GM18499 (cell line): ENCODE results near the gene ITIH1.
"Not testable (repeated sequence)": the region's sequence is repeated elsewhere in the genome, so short reads cannot be mapped to it uniquely, and the experiment has no call there.

Source experiments
- ATAC-seq: cut with Tn5 transposase; IDR thresholded peaks from one replicate; pipeline ENCODE4 v1.9.1; 2021; ENCODE audit warnings: moderate number of reproducible peaks; ENCODE audit not compliant: insufficient read depth, unreplicated experiment

ITIH1 gene, protein sequence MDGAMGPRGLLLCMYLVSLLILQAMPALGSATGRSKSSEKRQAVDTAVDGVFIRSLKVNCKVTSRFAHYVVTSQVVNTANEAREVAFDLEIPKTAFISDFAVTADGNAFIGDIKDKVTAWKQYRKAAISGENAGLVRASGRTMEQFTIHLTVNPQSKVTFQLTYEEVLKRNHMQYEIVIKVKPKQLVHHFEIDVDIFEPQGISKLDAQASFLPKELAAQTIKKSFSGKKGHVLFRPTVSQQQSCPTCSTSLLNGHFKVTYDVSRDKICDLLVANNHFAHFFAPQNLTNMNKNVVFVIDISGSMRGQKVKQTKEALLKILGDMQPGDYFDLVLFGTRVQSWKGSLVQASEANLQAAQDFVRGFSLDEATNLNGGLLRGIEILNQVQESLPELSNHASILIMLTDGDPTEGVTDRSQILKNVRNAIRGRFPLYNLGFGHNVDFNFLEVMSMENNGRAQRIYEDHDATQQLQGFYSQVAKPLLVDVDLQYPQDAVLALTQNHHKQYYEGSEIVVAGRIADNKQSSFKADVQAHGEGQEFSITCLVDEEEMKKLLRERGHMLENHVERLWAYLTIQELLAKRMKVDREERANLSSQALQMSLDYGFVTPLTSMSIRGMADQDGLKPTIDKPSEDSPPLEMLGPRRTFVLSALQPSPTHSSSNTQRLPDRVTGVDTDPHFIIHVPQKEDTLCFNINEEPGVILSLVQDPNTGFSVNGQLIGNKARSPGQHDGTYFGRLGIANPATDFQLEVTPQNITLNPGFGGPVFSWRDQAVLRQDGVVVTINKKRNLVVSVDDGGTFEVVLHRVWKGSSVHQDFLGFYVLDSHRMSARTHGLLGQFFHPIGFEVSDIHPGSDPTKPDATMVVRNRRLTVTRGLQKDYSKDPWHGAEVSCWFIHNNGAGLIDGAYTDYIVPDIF

DNA sequence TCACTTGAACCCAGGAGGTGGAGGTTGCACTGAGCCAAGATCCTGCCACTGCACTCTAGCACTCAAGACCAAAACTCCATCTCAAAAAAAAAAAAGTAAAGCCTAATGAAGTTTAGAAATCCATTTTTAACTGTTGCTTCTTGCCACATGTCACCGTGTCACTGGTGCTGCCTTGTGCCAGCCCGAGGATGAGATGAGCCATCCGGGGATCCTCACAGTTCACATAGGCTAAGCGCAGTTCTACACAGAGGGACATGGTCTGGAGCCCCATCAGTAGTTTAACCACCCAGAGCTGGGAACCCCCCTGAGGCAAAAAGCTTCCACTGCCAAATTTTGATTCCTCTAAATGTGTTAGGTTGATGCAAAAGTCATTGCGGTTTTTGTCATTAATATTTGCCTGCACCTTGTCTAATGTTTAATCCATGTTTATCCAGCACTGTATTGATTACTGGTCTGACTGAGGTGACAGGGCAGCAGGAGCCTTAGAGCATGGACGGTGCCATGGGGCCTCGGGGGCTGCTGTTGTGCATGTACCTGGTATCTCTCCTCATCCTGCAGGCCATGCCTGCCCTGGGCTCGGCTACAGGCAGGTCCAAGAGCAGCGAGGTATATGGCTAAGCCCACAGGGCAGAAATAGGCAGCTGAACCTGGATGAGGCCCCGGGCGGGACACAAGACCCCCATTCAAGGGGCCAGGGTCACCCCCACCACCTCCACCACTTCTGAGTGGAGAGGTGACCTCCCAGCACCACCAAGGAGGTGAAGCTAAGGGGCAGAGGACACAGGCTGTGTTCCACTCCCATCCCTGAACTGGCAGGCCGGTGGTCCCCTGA lies at the start of gene ITIH1:
TSS of gene ITIH1 (plus strand) at position 473 of the 832 bp plus-strand sequence. CDS start at position 490, 17 bp downstream.
- no peak for ATAC-seq

DNA sequence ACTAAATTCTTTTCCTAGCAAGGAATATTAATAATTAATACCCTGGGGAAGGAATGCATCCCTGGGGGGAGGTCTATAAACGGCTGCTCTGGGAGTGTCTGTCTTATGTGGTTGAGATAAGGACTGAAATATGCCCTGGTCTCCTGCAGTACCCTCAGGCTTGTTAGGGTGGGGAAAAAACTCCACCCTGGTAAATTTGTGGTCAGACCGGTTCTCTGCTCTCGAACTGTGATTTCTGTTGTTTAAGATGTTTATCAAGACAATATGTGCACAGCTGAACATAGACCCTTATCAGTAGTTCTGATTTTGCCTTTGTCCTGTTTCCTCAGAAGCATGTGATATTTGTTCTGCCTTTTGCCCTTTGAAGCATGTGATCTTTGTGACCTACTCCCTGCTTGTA lies 48.6 kb upstream of the ITIH1 start:
- ATAC-seq: not testable (repeated sequence)

DNA sequence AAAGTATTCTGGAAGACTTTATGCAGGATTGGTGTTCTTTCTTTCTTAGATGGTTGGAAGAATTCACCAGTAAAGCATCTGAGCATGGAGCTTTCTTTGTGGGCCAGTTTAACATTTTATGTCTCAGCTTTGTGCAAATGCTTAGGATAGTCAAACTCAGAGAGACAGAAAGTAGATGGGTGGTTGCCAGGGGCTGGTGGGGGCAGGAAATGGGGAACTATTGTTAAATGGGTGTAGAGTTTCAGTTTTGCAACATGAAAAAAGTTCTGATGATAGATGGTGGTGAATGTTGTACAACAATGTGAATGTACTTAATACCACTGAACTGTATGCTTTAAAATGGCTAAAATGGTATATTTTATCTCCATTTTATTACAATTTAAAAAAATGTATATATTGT lies 46.7 kb upstream of the ITIH1 start:
- no peak for ATAC-seq

DNA sequence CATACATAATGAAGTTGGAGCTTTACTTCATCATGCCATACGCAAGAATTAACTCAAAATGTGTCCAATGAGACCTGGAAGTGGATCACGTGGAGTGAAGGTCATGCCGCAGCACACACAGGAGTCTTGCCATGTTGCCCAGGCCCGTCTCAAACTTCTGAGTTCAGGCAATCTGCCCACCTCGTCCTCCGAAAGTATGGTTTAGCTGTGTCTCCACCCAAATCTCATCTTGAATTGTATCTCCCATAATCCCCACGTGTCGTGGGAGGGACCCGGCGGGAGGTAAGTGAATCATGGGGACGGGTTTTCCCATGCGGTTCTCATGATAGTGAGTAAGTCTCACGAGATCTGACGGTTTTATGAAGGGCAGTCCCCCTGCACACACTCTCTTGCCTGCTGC lies 45.8 kb upstream of the ITIH1 start:
- ATAC-seq: no peak

DNA sequence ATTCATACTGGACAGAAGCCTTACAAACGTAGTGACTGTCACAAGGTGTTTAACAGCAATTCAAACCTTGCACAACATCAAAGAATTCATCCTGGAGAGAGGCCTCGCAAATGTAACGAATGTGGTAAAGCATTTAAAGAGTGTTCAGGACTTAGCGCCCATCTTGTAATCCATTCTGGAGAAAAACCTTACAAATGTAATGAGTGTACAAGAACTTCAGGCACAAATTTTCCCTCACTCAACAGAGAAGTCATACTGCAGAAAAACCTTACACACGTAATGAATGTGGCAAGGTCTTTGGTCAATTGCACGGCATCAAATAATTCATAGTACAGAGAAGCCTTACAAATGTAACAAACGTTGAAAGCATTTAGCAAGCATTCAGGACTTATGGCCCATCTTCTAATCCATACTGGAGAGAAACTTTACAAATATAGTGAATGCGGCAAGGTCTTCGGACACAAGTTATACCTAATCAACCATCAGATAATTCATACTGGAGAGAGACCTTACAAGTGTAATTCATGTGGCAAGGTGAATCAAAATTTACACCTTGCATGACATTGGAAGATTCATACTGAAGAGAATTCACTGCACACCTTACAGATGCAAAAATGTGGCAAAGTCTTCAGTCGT lies 44.0 kb upstream of the ITIH1 start:
- no peak for ATAC-seq

DNA sequence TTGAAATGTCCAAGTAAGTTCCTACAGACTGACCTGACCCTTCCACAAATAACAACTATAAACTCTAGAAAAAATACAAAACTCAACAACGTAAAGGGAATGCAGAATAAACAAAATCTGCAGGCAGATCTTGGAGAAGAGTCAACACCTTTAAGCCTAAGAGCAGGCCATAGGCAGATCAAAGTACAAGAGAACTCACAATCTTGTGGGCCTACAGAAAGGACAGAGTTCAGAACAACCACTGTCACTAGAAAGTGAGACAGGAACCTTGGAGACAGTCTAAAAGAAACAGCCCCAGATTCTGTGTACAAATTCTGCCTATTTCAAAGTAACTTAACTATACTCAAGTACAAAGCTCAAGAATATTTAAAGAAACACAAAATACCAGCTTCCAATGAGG lies 37.7 kb upstream of the ITIH1 start:
- no peak for ATAC-seq

DNA sequence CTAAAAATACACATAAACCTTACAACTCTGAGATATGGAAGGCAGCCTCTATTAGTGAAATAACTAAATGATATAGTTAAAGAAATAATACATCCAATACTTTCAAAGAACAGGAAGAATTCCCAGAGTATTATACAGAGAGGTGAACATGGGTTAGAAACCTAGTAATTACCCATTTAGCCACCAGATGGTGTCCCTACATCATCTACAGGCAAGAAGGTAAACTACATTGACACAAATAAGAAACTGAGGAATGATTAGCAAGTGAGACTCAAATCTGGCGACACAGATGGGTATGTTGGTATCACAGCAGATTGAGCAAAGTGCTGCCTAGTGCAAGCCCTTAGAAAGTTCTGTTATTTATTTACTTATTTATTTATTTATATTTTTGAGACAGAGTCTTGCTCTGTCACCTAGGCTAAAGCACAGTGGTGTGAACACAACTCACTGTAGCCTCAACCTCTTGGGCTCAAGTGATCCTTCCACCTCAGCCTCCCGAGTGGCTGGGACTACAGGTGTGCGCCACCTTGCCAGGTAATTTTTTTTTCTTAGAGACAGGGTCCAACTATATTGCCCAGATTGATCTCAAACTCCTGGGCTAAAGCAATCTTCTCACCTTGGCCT lies 34.9 kb upstream of the ITIH1 start:
- no peak for ATAC-seq

DNA sequence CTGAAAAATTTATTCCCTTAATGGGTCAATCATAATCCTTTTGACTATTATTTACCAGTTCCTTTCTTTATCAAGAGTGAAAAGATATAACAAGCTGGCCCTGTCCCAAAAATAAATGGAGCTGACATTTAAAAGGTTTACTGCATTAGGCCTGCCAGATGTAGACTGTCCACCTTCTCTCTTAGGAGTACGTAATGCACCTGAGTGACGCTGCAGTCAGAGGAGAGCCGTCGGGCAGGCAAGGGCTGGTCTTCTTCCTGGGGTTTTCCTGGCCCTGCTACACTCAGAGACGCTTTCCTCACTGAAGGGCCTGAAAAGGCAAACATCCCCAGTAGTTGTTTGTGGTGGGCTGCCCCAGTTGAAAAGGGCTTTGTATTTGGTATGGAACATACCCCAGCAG lies 34.2 kb upstream of the ITIH1 start:
- ATAC-seq: no peak

DNA sequence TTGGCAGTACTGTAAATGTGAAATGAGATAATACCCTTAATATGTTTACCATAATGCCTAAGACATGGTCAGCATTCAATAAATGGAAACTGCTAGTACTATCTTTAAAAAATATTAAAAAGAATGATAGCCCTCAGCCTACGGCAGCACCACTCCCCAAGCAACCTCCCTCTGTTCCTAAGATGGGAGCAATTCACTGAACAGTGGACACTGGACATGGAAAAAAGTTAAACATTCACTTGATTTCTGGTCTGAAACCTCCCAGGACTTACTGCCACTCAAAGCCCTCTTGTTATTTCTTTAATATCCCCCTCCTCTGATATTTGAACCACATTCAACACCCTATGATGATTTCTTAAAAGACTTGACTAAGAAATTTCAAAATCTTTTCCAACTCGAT lies 33.7 kb upstream of the ITIH1 start:
- ATAC-seq: no peak

DNA sequence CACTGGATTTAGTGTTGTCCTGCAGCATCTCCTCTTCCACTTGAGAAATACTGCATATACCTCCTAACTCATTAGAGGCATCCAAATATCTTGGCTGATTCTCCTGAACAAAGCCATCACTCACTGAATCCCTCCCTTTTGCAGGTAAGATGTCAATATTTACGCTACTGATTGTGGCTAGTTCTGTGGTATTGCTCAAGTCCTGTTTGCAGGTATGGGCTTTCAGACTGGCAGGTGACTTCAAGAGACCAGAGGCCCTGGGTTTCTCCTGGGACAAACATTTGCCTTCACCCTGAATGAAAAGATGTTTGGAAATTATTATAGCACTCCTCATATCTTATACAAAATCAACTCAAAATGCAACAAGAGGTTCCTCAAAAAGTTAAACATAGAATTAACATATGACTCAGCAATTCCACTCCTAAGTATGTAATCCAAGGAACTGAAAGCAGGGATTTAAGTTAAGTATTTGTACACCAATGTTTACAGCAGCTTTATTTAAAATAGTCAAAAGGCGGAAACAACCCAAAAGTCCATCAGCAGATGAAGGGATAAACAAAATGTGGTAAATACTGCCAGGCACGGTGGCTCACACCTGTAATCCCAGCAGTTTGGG lies 25.2 kb upstream of the ITIH1 start:
- ATAC-seq: no peak

DNA sequence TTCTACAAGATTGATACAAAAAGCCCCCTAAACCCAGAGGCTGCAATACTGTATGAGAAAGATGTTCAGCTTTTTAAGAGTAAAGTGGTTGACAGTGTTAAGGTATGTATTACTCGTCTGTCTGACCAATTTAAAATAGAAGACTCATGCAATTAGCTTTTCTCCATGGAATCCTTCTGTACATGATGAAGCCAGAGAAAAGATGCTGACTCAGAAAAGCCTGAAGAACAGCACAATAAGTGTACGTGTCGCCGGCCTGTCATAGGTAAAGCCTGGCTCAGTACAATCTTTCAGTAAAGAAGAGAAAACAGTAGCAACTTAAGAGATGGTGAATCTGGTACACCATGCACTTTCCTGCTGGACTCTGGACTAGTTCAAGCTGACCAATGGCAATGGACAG lies 23.0 kb upstream of the ITIH1 start:
- ATAC-seq: no peak

DNA sequence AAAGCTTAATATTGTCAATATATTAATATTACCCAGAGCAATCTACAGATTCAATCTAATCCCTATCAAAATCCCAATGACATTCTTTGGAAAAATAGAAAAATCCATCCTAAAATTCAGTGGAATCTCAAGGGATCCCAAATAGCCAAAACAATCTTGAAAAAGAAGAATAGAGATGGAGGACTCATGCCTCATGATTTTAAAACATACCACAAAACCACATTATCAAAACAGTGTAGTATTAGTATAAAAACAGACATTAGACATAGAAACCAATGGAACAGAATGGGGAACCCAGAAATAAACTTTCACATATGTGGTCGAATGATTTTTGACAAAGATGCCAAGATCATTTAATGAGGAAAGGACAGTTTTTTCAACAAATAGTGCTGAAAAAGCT lies 21.3 kb upstream of the ITIH1 start:
- ATAC-seq: no peak

DNA sequence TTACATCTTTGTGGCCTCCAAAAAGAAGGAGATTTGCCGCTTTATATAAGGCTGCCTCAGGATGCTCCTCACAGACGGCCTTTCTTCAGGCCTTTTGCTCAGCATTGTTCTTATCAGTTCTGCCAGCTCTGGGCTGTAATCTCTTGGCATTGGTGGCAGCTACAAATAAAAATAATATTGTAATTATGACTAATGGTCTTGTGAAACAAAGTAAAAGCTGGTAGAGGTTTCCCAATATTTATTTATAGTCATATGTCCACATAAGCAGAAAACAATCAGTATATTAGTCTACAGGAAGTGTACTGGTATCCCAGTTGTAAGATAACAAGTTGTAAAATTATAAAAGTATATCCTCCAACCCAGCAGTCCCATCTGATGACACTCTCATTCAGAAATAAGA lies 13.9 kb upstream of the ITIH1 start:
- ATAC-seq: no peak

DNA sequence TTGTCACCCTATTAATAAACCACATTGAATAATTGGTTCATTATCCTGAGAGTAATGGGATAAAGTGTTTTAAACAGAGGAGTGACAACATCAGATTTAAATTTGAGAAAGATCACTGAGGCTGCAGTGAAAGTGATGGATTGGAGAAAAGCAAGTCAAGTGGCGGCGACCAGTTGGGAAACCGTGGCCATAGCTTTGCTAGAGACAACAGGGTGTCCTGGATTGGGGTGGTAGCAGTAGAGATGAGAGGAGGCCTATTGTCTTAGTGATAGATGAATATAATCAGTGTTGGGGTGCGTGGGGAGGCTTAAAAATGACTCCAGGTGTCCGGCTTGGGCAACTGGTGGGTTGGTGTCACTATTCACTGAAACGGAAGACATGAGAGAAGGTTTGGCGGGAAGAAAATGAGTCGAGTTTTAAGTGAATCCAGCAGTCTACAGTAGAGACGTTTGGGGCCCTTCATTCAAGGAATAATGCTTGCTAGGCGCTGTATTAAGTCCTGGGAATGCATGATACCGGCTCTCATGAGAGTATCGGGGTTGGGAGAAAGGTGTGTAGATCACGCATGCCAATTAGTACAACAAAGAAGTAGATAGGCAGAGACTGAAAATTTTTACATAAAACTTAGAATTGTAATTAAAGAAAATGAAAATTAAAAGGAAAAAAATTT lies 7.5 kb upstream of the ITIH1 start:
- ATAC-seq: no peak

DNA sequence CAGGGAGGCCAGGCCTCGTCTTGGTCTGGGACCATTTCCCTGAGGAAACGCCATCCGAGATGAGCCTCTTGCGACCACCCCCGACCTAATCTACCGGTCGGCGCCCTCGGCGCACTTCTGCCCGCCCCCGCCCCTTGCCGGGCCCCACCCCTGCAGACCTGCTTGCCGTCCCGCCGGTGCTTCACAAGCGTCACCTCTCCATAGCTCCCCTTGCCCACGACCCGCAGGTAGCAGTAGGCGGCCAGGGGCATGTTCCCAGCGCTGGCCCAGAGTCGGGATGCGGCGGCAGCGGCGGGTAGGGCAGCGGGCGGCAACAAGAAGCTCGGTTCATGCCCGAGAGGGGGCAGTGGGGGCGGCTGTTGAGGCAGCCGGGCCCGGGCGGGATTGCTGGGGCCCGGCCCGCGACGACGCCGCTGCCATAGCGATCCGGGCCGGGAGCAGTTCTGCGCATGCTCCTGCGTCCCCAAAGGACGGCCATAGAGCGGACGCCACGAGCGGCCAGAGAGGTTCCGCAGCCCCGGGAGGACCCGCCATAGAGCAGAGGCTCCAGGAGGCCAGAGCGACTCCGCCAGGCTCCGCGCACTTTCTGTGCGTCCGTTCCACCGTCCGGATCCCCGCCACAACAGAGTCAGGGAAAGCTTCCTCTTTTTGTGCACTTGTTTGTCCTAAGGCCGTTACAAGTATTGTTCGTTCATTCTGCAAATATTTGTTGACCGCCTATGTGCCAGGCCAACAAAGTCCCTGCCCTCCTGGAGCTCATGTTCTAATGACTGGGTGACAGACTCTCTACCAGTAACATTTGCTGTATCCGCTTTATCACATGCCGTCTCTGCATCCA lies 6.7 kb upstream of the ITIH1 start, which contains the start of gene NEK4:
TSS of gene NEK4 (minus strand) at position 445 of the 838 bp plus-strand sequence. CDS start at position 251, 194 bp downstream.
- ATAC-seq: peak; percentile 70

DNA sequence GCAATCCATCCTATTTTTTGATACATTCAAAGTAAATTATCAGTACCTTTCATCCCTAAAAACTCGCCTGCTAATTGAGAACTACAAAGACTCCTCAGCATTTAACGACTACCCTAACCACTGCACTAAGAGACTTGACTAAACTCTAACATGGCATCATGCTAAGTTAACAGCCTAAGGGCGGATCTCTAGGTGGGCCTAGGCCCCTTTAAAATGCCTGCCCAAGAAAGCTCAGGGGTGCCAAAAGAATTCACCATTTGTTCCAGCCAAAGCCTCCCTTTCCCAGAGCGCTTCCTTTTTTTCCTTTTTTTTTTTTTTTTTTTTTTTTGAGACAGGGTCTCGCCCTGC lies 6.1 kb upstream of the ITIH1 start:
- ATAC-seq: no peak

DNA sequence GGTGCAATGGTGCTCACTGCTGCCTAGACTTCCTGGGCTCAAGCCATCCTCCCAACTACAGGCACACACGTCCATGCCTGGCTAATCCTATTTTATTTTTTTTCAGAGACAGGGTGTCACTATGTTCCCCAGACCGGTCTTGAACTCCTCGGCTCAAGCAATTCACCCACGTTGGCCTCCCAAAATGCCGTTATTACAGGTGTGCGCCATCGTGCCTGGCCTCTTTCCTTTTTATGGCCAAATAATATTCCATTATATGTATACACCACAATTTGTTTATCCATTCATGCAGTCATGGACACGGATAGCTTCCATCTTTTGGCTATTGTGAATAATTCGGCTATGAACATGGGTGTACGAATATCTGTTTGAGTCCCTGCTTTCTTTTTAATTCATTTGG lies 5.7 kb upstream of the ITIH1 start:
- ATAC-seq: no peak
